Transverse colon (tissue), 4 donors: ENCODE measurements around the gene DVL1.

Experiments used
- EP300 ChIP-seq: sonication (generic); formaldehyde crosslinking; IDR thresholded peaks from one replicate; pipeline ENCODE4 v1.6.1; 2017; ENCODE audit warnings: antibody characterized with exemption, low read depth
- POLR2A ChIP-seq: fragments of 450-650 bp; IDR thresholded peaks from one replicate; pipeline ENCODE4 v1.6.1; 2016; ENCODE audit warnings: antibody characterized with exemption, mild to moderate bottlenecking, moderate library complexity
- POLR2AphosphoS5 ChIP-seq, 3 donors: sonication (generic); formaldehyde crosslinking; IDR thresholded peaks; one replicate each; pipeline ENCODE4 v1.6.1; 2016; ENCODE audit warnings: antibody characterized with exemption in 3 of 3
- TF ChIP-seq, protein P1 (sequence below), 5 experiments: fragments of 200-600 bp in 3 of 5; fragments of 450-650 bp in 2 of 5; sonication (generic) in 3 of 5; IDR thresholded peaks; 1 replicate in 2 of 5; 2 replicates in 3 of 5; pipeline ENCODE4 v1.5.1; 2016 to 2017; ENCODE audit warnings: antibody characterized with exemption in 5 of 5, inconsistent platforms in 3 of 5, mild to moderate bottlenecking in 2 of 5, moderate library complexity in 1 of 5

GRCh38 chr1:1297802-1298424 lies 51.3 kb downstream of the DVL1 start:
- TF ChIP-seq, protein P1, sequence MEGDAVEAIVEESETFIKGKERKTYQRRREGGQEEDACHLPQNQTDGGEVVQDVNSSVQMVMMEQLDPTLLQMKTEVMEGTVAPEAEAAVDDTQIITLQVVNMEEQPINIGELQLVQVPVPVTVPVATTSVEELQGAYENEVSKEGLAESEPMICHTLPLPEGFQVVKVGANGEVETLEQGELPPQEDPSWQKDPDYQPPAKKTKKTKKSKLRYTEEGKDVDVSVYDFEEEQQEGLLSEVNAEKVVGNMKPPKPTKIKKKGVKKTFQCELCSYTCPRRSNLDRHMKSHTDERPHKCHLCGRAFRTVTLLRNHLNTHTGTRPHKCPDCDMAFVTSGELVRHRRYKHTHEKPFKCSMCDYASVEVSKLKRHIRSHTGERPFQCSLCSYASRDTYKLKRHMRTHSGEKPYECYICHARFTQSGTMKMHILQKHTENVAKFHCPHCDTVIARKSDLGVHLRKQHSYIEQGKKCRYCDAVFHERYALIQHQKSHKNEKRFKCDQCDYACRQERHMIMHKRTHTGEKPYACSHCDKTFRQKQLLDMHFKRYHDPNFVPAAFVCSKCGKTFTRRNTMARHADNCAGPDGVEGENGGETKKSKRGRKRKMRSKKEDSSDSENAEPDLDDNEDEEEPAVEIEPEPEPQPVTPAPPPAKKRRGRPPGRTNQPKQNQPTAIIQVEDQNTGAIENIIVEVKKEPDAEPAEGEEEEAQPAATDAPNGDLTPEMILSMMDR (IDR thresholded peaks at IDR 0.05), result no peak
- no peak for TF ChIP-seq POLR2A
- no peak for TF ChIP-seq POLR2AphosphoS5 (IDR thresholded peaks at IDR 0.05)
- no peak for TF ChIP-seq EP300
